Smooth muscle cell (in vitro differentiated cells): ENCODE measurements around the gene GRAP2. TPM values are rescaled to one million over a fixed set of nuclear protein-coding genes. Genes with fewer than 3 reads are reported as not detected.

ENCODE experiments used
- DNase-seq: peaks from one replicate; lab custom pipeline; 2025; ENCODE audit not compliant: unreplicated experiment; lab: John Stamatoyannopoulos, UW
- H2AFZ ChIP-seq: fragments of 200-600 bp; sonication (generic); 2 replicates; pipeline ENCODE4 v1.6.0; 2016; ENCODE audit warnings: antibody characterized with exemption, low read depth, mild to moderate bottlenecking
- H3F3A ChIP-seq: fragments of 200-600 bp; sonication (generic); 2 replicates; pipeline ENCODE4 v1.6.0; 2017; ENCODE audit warnings: antibody characterized with exemption, low read depth
- H3K27ac ChIP-seq: fragments of 200-600 bp; sonication (generic); 2 replicates; pipeline ENCODE4 v1.5.1; 2016; ENCODE audit warnings: low read depth, mild to moderate bottlenecking
- H3K27me3 ChIP-seq: fragments of 200-600 bp; sonication (generic); 2 replicates; pipeline ENCODE4 v1.6.1; 2016; ENCODE audit warnings: low read depth, mild to moderate bottlenecking
- H3K36me3 ChIP-seq: fragments of 200-600 bp; sonication (generic); 2 replicates; pipeline ENCODE4 v1.5.1; 2016; ENCODE audit warnings: low read depth
- H3K4me1 ChIP-seq: fragments of 200-600 bp; sonication (generic); 2 replicates; pipeline ENCODE4 v1.5.1; 2016; ENCODE audit warnings: low read depth
- H3K4me2 ChIP-seq: fragments of 200-600 bp; sonication (generic); 2 replicates; pipeline ENCODE4 v1.6.0; 2016; ENCODE audit warnings: mild to moderate bottlenecking
- H3K4me3 ChIP-seq: fragments of 200-600 bp; sonication (generic); 2 replicates; pipeline ENCODE4 v1.5.1; 2016; ENCODE audit warnings: mild to moderate bottlenecking
- H3K79me2 ChIP-seq: fragments of 200-600 bp; sonication (generic); 2 replicates; pipeline ENCODE4 v1.6.0; 2016; ENCODE audit warnings: low read depth, mild to moderate bottlenecking
- H3K9ac ChIP-seq: fragments of 200-600 bp; sonication (generic); 2 replicates; pipeline ENCODE4 v1.6.0; 2016; ENCODE audit warnings: low read depth
- H3K9me3 ChIP-seq: fragments of 200-600 bp; sonication (generic); replicated peaks from 2 replicates; pipeline ENCODE4 v1.5.1; 2016; ENCODE audit warnings: low read depth
- H4K20me1 ChIP-seq: fragments of 200-600 bp; sonication (generic); 2 replicates; pipeline ENCODE4 v1.6.0; 2016; ENCODE audit warnings: low read depth
- WGBS: methylation state at CpG from one replicate; pipeline ENCODE4 v1.1.7; 2016; ENCODE audit warnings: low lambda C conversion rate; 5-methylcytosine and 5-hydroxymethylcytosine counted together
- polyA plus RNA-seq: library from polyadenylated mRNA; unstranded; fragments of >200 nt; fragmentation: Nextera tagmentation; extraction: Ambion mirVana; gene quantifications from 2 replicates; pipeline ENCODE4 v1.2.1, GENCODE V29; 2016
- total RNA-seq: library from RNA; depleted of rRNA; stranded (reverse); fragments of >200 nt; gene quantifications from 2 replicates; pipeline ENCODE4 v1.2.3, GENCODE V29; 2014
- TF ChIP-seq, protein P1 (sequence below): fragments of 200-600 bp; sonication (generic); IDR thresholded peaks from 2 replicates; pipeline ENCODE4 v1.5.1; 2017; ENCODE audit warnings: borderline replicate concordance, mild to moderate bottlenecking, antibody characterized with exemption; ENCODE audit not compliant: insufficient read depth, poor library complexity, severe bottlenecking

The GRAP2 gene
- total and polyA plus RNA-seq, 2 experiments from 2014 or later = not detected

DNA sequence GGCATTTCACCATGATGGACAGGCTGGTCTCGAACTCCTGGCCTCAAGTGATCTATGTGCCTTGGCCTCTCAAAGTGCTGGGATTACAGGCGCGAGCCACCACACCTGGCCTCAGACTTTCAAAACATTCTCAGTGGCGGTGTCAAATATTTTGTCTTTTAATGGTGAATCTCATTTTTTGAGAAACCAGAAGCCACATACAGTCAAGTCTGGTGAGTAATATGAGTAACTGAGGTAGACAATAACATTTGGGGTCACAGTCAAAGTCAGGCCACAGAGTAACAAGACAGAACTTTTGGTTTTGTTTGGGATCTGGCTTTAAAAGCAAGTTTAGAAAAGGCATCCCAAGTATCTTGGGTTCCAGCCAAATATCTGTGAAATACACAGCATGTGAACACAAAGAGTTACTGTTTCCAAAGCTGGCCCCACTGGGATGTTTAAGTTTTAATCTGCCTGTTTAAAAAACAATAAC lies 53.7 kb downstream of the GRAP2 start:
- WGBS = 78% methylated on average over 4 of the region's 4 CpGs
- H3K9me3 ChIP-seq = no peaks in the 10 kb centered on the region
- no peaks in the 10 kb centered on the region for H3K79me2 ChIP-seq
- no peaks in the 10 kb centered on the region for H3K27me3 ChIP-seq
- no peak overlapping the region for H3K9ac ChIP-seq
- H3K4me3 ChIP-seq = no peak overlapping the region
- peaks cover 3% of the 10 kb centered on the region for H3F3A ChIP-seq
- no peaks in the 10 kb centered on the region for H3K4me1 ChIP-seq
- H3K4me2 ChIP-seq = no peak overlapping the region
- no peaks in the 10 kb centered on the region for H3K36me3 ChIP-seq
- TF ChIP-seq, protein P1, sequence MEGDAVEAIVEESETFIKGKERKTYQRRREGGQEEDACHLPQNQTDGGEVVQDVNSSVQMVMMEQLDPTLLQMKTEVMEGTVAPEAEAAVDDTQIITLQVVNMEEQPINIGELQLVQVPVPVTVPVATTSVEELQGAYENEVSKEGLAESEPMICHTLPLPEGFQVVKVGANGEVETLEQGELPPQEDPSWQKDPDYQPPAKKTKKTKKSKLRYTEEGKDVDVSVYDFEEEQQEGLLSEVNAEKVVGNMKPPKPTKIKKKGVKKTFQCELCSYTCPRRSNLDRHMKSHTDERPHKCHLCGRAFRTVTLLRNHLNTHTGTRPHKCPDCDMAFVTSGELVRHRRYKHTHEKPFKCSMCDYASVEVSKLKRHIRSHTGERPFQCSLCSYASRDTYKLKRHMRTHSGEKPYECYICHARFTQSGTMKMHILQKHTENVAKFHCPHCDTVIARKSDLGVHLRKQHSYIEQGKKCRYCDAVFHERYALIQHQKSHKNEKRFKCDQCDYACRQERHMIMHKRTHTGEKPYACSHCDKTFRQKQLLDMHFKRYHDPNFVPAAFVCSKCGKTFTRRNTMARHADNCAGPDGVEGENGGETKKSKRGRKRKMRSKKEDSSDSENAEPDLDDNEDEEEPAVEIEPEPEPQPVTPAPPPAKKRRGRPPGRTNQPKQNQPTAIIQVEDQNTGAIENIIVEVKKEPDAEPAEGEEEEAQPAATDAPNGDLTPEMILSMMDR = no peak
- H3K27ac ChIP-seq = no peak overlapping the region
- DNase-seq = no peak
- no peaks in the 10 kb centered on the region for H4K20me1 ChIP-seq
- H2AFZ ChIP-seq = no peak overlapping the region

DNA sequence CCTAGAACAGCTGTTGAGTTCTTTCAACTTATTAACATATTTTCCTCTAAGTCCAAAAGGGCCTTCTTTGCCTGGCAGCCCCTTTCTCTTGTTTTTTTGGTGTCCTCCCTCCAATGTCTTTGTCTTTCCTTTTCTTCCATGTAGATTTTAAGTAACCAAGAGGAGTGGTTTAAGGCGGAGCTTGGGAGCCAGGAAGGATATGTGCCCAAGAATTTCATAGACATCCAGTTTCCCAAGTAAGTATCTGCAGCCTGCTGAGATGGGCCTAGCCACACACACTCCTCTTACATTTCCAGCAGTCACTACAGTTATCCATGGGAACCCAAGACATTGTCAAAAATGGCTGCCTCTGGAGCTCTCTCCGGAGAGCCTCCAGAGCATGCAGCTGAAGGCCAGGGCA lies 54.8 kb downstream of the GRAP2 start:
- TF ChIP-seq, protein P1 = no peak
- Histone ChIP-seq H3F3A (peaks cover 13% of the 10 kb centered on the region), H3K9ac (no peak overlapping the region), H3K9me3 (no peaks in the 10 kb centered on the region), H3K36me3 (no peaks in the 10 kb centered on the region), H3K4me1 (peaks cover 8% of the 10 kb centered on the region), H3K4me3 (no peak overlapping the region), H4K20me1 (no peaks in the 10 kb centered on the region), H3K4me2 (no peak overlapping the region), H2AFZ (no peak overlapping the region), H3K79me2 (no peaks in the 10 kb centered on the region), H3K27me3 (no peaks in the 10 kb centered on the region), H3K27ac (no peak overlapping the region)
- WGBS = 96% methylated on average over 2 of the region's 2 CpGs
- DNase-seq = no peak

DNA sequence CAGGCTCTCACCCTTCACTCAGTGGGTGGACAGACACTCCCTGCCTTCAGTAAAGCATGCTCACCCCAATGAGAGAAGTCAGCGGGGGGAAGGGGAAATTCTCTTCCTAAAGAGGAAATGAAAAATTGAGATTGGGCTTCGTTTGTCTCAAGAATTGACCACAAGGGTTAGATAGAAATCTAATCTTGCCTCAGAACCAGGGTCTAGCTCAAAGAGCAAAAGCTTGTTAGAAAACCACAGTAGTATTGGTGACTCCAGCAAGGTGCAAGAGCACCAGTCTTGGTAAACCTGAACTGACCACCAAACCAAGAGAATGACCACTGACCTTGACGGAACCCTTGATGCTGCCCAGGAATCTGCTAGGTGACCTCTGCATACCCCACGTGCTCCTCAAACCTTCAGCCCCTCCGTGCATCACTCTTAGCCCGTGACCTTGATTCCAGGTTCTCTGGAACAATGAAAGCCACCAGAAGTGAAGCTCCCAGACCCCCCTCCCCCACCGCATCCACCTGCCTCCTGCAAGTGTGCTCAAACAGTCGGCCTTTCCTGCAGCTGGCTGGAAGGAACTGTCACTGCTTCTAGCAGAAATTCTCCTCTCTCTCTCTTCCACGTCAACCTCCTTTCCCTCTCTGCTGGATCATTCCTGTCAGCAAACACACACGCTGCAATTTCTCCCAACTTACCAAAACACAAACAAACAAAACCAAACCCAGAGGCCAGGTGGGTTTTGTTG lies 56.2 kb downstream of the GRAP2 start:
- WGBS = 73% methylated on average over 10 of the region's 10 CpGs
- Histone ChIP-seq H3K4me2 (no peak overlapping the region), H3K27ac (no peak overlapping the region)

More for the DNA sequence above, 56.2 kb downstream of the GRAP2 start:
- Histone ChIP-seq H3F3A (peaks cover 16% of the 10 kb centered on the region), H4K20me1 (no peaks in the 10 kb centered on the region), H3K9ac (no peak overlapping the region), H3K36me3 (no peaks in the 10 kb centered on the region), H3K27me3 (no peaks in the 10 kb centered on the region), H3K4me3 (no peak overlapping the region), H3K4me1 (peaks cover 8% of the 10 kb centered on the region), H3K79me2 (no peaks in the 10 kb centered on the region), H3K9me3 (no peaks in the 10 kb centered on the region), H2AFZ (no peak overlapping the region)
- TF ChIP-seq, protein P1 = no peak
- no peak for DNase-seq
